GM20000 (cell line): ENCODE data around the gene LARGE1.

ENCODE experiments used
- DNase-seq: peaks from one replicate; pipeline ENCODE4 v3.0.0; 2012; ENCODE audit warnings: low spot score
- CTCF ChIP-seq: IDR thresholded peaks from 2 replicates; pipeline ENCODE4 v1.5.1; 2012; ENCODE audit warnings: mild to moderate bottlenecking, control low read depth; ENCODE audit errors: extremely low read depth, missing control alignments

The LARGE1 gene

GRCh38 chr22:33639588-33640254, 280.6 kb downstream of the LARGE1 start:
- no peak for DNase-seq
- TF ChIP-seq CTCF: no peak

DNA sequence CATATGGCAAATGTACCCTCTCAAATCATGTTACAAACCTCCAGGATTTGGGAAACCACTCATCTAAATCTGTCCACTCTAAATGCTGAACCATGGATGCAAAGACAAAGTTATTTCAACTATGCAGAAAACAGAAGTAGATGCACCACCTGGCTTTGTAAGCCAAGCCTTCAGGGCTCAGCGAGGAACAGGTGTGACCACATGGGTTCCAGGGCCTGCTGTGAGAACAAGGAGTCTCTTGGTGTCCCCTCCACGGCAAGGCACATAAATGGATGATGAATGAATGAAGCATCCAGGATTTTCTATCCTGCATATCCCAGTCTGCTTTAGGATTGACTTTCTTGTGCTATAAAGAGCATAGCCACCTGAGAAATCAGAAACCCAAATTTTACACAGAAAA, 284.5 kb downstream of the LARGE1 start:
- no peak for DNase-seq
- no peak for TF ChIP-seq CTCF

GRCh38 chr22:33631777-33632176, 288.5 kb downstream of the LARGE1 start:
- no peak for DNase-seq
- TF ChIP-seq CTCF: no peak

GRCh38 chr22:33625959-33626358, 294.3 kb downstream of the LARGE1 start:
- no peak for TF ChIP-seq CTCF
- DNase-seq: no peak

- TF ChIP-seq CTCF: no peak
- DNase-seq: no peak
These were observed 300.2 kb downstream of the LARGE1 start for GRCh38 chr22:33620085-33620484.

- DNase-seq: no peak
- no peak for TF ChIP-seq CTCF
These were observed 313.8 kb downstream of the LARGE1 start for GRCh38 chr22:33606504-33606903.

DNA sequence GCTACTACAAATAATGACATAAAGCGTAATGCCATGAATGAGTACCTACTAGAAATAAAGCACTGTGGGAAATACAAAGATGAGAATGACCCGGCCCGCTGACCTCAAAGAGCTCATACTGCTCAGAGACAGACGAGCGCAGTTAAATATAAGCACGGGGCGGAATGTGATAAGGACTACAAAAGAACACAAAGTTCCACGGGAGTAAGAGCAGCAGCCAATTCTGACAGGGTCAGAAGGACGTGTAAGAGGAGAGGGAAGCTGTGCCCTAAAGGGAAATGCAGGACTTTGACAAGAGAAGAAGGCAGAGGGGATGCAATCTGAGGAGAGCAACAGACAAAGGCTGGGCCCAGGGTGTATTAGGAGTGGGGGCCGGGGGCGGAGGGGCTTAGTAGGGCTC, 314.6 kb downstream of the LARGE1 start:
- DNase-seq: no peak

More for the DNA sequence above, 314.6 kb downstream of the LARGE1 start:
- TF ChIP-seq CTCF: no peak
